NCI-H1436 treated with DMSO at 0.1 percent for 48 hours (cell line): Measurements from ENCODE around the gene ITGB3BP.
"Not testable (repeated sequence)": the region's sequence is repeated elsewhere in the genome, so short reads cannot be mapped to it uniquely, and the experiment has no call there.

Experiments
- DNase-seq: peaks from one replicate; lab custom pipeline; 2025; lab: John Stamatoyannopoulos, UW

ITGB3BP gene, protein sequence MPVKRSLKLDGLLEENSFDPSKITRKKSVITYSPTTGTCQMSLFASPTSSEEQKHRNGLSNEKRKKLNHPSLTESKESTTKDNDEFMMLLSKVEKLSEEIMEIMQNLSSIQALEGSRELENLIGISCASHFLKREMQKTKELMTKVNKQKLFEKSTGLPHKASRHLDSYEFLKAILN

DNA sequence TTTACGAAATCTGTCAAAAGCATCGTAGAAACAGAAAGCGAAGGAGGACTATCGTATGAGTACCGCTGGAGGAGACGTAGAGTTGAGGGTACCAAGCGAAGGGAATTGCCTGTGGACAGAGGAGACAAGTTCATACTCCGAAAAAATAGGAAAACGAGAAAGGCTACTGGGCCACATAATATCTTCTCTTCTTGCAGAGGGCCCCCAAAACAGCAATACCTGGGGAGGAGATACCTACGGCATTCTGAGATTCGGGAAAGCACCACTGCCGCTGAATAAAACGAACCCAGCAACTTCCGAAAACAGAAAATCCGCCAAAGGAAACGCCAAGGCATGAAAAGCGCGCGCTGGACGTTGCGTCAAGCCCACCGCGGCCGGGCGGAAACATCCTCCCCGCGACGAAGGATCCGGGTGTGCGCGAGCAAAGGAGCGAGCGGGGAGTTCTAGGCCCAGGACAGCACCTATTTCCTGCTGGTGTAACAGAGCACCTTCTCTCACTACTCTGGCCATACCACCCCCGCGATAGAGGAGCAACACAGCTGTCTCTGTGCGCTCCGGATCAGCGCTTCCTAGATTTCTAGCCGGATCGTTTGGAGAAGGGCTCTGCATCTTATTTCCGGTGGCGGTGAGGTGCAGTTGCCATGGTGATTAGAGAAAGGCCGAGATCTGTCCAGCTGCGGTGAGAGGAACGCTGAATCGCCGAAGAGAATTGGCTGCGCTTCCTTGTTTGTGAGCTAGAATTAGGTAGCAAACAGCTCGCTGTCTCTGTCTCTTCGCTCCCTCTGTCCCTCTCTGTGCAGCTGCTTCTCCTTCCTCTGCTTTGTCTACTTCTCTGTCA, at the start of gene ITGB3BP, which contains the start of gene EFCAB7:
Gene ITGB3BP (minus strand): TSS at position 335 of the 838 bp plus-strand sequence. CDS start 92 bp downstream, at position 243.
Gene EFCAB7 (plus strand): TSS at position 635 of the 838 bp plus-strand sequence. CDS start 2,048 bp downstream, outside the sequence.
- peak; percentile 74 for DNase-seq

DNA sequence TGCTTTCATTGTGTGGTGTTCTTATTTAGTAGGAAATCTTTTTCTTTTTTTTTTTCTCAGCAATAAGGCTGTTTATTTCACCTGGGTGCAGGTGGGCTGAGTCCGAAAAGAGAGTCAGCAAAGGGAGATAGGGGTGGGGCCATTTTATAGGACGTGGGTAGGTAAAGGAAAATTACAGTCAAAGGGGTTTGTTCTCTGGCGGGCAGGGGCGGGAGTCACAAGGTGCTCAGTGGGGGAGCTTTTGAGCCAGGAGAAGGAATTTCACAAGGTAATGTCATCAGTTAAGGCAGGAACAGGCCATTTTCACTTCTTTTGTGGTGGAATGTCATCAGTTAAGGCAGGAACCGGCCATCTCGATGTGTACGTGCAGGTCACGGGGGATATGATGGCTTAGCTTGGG, 49.7 kb upstream of the ITGB3BP start:
- DNase-seq = not testable (repeated sequence)

DNA sequence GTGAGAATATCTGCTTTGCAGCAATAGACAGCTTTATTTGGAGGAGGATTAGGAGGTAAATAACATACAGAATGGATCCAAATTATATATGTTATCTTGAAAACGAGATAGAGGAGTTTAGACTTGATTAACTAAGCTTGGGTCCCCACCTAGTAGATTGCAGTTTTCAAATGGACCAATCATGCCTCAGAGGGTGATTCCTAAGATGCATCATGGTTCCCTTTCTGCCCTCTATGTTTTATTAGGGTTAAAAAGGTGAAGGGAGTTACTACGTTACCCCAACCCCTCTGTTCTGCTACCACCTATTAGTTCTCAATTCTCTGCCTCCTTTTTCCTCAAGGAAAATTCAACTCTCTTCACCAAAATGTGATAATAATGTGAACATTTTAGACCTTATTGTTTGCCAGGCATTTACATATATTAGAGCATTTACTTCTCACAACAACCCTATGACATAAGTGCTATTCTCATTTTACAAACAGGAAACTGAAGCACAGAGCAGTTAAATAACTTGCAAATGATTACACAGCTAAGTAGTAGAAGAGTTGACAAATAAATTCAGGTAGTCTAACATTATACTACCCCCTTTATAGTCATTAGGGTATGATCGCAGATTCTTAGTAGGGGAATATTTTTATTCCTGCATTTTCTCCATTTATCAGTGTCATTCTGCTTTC, 46.8 kb upstream of the ITGB3BP start:
- no peak for DNase-seq

DNA sequence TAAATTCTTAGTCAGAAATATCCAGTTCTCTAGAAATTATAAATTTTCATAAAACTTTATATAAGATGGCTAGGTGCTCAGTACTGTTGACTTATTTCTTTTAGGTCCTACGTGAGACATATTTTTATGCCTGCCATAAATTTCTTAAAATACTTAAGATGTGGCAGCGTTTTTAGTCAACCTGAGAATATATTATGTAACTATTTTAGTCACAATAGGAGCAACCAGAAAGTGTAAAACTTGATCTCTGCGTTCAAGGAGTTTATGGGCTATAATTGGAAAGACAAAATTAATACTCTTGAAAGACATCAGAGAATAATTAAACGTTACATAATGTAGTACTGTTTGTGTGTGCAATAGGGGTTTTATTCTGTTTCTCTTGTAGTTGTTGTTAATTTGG, 46.0 kb upstream of the ITGB3BP start:
- no peak for DNase-seq

DNA sequence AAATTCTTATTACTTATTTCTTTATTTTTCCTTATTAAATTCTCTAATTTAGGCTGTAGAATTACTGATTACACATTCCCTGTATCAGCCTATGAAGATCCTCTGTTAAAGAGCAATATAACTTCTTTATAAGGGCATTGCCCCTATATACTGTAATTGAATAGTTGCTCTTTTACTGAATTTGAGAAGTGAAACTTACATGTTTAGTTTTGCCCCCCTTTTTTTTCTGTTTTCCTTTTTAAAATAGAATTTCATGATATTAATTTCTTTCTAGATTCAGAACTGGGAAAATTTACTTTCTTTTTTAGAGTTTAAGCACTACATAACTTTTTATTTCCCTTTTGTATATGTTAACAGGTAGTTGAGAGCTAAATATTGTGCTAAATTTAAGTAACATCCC, 40.7 kb upstream of the ITGB3BP start:
- DNase-seq = no peak

DNA sequence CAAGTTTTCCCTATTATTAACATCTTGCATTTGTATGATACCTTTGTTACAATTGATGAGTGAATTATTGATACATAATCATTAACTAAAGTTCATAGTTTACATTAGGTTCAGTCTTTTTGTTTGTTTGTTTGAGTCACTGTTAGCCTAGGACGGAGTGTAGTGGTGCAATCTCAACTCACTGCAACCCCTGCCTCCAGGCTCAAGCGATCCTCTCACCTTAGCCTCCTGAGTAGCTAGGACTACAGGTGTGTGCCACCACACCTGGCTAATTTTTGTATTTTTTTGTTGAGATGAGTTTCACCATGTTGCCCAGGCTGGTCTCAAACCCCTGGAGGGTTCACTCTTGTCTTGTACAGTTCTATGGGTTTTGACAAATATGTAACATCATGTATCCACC, 36.3 kb upstream of the ITGB3BP start:
- no peak for DNase-seq

DNA sequence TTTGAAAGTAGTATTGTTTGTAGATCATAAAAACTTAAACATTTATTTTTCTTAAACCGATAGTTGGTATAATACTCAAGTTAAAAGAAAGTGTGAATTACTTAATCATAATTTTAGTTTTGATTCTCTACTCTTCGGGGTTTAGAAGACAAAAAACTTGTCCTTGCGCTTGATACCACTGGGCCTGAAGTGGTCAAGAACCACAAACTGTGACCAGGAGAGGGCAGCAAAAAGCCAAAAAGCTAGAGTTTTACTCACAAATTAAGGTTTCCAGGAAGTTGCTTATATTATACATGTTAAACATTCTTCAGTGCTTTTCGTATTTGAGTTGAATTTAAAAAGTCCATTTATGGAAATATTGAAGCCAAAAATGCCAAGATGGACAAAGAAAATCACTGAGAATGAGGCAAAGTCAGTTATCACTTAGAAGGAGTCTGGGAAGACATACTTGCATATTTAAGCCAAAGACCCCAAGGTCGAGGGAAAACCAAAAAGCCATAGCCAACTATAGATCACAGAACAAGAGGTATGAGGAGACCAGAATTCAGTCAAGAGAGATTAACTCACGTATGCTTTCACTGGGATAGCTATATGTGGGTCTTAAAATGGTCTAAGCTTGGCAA, 34.5 kb upstream of the ITGB3BP start:
- no peak for DNase-seq

DNA sequence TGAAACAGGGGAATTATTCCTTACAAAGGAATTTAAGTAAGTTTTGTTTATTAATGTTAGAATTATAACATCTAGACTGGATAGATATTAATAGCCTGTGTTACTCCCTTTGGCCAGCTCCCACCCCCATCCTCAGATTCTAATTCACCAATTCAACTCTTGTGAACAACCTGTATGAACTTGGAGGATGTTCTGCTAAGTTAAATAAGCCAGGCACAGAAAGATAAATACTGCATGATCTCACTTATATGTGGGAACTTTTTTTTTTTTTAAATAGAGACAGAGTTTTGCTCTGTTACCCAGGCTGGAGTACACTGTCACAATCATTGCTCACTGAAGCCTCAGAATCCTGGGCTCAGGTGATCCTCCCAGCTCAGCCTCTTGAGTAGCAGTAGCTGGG, 32.5 kb upstream of the ITGB3BP start:
- DNase-seq = no peak

DNA sequence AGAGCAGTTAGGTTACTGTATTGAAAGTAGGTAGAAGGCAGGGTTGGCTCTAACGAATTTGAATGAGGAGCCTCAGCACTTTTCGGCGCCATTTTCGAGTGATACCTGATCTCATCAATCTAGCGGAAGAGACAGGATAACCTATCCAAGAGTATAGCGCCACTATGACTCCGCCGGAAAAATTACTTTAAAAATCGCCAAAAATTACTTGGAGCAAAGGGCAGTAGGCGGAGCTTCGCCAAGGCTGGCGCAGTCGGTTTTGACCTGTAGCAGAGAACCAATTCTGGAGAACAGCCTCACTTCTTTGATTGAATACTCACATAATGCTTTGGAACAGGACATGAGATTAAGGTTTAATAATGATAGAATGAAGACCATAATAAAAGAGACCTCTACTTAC, 25.9 kb upstream of the ITGB3BP start:
- DNase-seq = no peak

DNA sequence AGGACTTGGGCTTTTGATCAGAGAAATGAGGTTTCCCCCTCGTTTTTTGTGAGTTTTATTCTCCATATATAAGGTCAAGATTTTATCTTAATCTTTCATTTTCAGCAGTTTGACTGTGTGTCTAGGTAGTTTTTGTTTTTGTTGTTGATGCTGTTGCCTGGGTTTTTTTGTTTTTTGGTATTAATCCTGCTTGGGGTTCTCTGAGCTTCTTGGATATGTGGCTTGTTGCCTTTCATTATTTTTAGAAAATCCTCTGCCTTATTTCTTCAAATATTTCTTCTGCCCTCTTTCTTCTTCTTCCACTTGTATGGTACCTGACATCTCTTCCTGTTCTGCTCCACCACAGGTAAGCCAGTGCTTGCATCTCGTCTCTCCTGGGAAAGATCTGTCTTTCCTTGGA, 25.3 kb upstream of the ITGB3BP start:
- DNase-seq = no peak

DNA sequence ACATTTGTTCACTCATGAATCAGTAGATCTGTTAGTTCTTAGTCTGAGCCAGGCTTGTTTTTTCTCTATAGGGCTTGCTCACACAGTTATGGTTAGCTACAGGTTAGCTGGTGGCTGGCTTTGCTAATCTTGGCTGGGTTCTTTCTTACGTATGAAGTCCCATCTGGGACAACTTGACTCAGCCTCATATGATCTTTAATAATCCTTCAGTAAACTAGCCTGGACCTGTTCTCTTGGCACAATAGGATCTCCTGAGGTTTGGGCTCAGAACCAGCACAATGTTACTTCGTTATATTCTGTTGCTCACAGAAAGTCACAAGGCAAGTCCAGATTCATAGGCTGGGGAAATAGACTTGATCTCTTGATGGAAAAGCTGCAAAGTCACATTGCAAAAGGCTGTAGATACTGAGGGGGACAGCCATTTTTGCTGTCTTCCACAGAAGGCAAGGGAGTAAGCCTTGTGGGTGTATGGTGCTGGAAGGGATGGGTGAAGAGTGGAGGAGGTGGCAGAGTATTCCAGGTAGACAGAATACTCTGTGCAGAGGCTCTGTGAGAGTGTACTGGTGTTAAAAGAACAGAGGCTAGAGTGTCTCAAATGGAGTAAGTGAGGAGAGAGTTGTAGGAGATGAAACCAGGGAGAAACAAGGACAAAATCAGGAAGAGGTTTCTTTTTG, 24.7 kb upstream of the ITGB3BP start:
- no peak for DNase-seq

DNA sequence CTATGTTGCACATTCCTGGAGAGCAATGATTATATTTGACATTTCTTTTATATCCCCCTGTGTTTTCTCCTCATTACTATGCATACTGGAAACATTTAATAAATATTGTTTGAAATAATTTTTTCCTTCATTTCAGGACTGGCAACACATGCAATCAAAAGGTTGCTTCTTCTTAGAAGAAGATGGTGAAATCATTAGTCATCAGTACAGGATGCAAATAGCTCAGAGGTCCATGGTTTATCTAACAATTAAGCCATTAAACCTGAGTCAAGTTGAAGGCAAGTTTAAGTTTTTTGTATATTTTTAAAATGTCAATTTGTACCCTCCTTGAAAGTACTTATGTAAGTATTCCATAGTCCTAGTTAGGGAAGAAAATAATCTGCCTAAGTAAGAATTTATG, 22.8 kb upstream of the ITGB3BP start:
- DNase-seq = no peak

DNA sequence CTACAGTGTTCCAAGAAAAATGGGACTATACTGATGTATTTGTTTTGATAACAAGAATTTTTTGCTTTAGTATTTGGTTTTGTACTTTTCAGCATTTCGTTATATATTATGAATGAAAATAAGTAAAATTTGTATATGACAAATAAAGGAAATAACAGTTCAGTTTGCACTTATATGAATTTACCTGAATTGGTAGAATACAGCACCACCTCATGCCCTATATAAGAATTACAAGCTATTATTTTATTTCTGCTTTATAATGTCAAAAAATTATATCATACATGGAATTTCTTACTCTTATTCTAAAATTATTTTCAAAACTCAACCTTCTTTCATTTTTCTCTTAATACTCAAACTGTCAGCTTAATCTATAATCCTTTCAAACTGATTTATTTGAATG, 14.9 kb upstream of the ITGB3BP start:
- no peak for DNase-seq

DNA sequence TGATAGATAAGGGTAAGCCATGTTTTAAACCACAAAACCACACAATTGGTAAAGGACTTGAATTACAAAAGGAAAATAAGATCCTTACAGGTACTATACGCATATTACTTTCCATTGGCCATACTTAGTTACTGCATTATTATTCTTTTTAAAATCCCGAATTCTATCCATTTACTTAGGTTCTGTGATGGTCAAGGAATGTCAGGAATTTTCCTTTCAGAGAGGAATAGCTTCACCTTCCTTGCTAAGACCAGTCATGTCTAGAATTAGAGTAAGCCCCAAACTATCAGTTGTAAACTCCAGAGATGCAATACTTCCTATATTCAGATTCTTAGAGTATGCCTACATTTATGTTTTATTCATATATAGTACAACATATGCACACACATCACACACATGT, 14.0 kb upstream of the ITGB3BP start:
- no peak for DNase-seq

DNA sequence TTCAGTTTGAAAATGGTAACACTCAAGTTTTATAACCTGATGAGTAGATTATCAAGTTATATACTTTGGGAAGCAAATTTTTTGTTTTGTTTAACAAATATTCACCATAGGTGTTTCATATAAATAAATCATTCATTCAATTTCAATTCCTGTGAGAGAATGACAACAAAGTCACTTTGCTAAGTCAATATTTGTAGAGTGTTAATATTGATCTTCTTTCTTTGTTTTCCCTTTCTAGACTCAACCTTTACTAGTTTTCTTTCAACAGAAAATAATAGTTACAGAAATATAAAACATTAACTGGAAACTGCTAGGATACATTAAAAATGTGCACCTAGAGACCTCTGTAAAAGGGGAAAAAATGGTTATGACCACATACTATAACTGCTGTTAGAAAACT, 11.4 kb upstream of the ITGB3BP start:
- no peak for DNase-seq

DNA sequence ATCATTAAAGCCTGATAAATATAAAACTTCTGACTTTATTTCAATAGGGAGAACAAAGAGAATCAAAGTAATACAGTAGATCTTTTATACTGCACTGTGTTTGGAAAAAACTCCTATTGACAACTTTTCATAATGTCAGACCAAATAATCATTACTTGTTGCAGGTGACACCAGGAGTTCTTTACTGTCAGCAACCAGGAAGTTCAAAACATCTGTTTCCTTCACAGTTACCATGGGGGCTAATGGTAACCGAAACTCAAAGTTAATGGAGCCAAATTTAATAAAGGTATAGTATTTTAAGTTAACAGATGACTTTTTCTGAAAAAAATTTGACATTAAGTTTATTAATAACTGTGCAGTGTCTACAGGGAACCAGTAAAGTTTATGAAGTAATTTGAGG, 10.9 kb upstream of the ITGB3BP start:
- no peak for DNase-seq

DNA sequence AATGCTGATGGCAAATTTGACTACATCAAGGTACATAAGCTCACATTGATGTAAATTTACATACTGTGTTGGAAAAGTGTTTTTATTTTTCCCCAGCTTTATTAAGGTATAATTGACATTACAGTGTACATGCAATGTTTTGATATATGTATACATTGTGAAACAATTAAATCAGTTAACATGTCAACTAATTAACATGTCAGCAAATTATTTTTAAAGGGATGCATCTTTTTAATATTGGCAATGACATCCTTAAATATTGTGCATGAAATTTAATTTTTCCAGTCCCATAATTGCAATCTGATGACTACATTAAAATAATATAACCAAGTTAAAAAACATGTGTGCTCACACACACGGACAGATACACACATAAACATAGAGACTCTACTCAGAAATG, 9.7 kb upstream of the ITGB3BP start:
- no peak for DNase-seq

DNA sequence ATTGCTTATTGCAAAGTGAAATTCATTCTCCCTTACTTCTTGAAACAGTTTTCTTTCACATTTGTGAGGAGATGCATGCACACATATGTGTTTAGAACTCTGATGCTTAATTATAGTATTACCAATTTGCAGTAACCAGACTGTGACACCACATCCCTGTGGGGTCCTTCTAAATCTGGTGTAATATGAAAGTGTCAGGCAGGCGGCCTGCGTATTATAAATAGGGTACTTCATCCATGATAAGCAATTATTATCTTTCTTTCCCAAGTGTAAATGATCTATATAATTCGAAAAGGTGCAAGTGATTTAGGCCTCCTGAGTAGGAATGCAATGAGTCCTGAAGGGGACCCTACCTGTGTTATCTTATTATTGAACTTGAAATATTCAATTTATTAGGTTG, 1.2 kb upstream of the ITGB3BP start:
- DNase-seq = no peak

DNA sequence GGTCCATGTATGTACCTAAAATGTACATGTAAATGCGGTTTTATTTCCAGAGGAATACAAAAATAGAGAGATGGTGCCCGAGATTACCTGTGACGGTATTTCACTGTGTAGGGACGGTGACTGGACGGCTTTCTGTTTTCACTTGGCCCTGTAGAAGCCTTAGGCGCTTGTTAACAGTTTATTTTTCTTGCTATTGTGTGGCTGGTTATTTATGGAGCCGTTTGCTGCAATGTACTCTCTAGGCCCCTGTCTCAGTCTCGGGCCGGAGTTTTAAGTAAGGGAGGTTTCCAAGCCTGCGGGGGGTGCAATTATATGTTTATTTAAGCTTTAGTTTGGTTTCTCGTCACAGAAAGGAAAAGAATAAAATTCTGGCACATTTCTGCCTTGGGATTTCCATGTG, 713 bp upstream of the ITGB3BP start:
- no peak for DNase-seq

DNA sequence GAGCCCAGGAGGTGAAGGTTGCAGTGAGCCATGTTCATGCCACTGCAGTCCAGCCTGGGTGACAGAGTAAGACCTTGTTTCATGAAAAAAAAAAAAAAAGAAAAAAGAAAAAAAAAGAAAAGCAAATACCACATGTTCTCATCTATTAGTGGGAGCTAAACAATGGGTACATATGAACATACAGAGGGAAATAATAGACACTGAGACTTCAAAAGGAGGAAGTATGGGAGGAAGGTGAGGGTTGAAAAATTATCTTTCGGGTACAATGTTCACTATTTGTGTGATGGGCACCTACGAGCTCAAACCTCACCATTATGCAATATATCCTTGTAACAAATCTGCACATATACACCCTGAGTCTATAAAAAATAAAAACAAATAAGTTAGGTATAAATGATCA, 6.4 kb downstream of the ITGB3BP start:
- DNase-seq = no peak

DNA sequence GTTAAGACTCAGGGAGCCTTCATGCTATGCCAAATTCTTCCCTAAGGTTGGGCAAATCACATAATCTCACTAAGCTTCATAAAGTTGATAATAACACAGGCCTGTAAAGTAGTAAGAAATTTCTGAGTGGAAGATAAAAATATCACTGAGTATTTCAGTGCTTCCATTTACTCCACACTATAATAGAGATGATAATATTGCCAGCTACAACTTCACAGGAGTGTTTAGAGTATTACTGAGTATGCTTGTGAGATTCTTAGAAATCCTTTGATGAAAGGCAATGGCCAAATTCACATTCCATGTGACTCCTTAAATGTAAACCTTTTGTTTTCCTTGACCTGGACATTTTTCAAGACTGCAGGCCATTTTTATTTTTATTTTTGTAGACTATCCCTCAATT, 10.4 kb downstream of the ITGB3BP start:
- DNase-seq = no peak

DNA sequence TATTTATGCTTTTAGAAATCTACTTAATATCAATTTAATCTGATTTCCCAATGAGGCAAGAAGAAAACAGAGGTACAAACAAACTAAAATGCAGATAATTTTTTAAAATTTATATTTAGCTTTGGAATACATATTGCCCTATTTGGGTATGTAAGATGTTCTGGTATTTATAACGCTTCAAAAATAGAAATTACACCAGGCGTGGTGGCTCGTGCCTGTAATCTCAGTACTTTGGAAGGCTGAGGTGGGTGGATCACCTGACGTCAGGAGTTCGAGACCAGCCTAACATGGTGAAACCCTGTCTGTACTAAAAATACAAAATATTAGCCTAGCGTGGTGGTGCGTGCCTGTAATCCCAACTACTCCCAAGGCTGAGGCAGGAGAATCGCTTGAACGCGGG, 13.3 kb downstream of the ITGB3BP start:
- DNase-seq = no peak
